Measurements from ENCODE around the gene MRPL52. TPM values are rescaled to one million over a fixed set of nuclear protein-coding genes. Genes with fewer than 3 reads are reported as not detected.

MRPL52 gene
- total and polyA plus RNA-seq, 10 of the 15 experiments (the other 5 are each of a cell fraction or from before 2014, with no cell fraction given) = 51.7 to 541 (median 142) TPM

DNA sequence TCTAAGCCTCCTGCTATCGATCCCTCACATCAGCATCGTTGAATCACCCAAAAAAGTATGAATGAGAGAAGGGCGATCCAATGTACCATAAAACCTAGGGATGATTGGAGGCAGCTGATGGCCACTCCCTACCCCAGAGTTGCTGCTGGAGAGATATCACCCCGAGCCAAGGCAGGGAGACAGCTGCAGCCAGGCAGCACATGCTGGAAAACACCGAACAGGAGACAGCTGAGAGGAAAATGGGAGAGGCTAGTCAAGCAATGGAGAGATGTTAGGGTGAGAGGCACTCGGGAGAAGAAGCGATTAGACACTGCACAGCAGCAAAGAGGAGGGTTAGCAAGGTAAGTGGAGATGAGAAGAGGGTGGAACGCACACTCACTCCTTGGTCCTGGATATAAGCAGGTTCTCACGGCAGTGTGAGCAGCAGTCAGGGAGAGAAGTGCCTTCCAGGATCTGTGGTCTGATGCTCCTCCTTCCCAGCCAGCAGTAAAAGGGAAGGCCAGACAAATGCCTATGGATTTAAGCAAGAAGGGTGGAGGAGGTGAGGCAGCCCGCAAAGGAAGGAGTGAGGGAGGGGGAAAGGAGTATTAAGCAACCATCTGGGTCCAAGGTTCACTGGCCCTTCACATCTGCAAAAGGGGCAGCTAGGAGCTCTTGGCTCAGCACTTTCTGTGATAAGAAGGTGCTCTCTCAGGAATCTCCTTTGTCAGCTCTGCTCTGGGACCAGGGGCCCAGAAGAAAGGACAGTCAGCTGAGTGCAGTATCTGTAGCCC, 14.6 kb upstream of the MRPL52 start, which contains the start of gene SLC7A7 (continued):
- TF ChIP-seq, protein P1, sequence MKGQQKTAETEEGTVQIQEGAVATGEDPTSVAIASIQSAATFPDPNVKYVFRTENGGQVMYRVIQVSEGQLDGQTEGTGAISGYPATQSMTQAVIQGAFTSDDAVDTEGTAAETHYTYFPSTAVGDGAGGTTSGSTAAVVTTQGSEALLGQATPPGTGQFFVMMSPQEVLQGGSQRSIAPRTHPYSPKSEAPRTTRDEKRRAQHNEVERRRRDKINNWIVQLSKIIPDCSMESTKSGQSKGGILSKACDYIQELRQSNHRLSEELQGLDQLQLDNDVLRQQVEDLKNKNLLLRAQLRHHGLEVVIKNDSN (IDR thresholded peaks at IDR 0.05; ENCODE audit: borderline replicate concordance, extremely low read length, insufficient read depth, low read depth, low read length) = no peak
- TF ChIP-seq KAT2A (conservative IDR thresholded peaks at IDR 0.05; ENCODE audit: control insufficient read depth, low read depth, low read length) = no peak
- TF ChIP-seq ATF7 (IDR thresholded peaks at IDR 0.05; ENCODE audit: low read depth) = no peak
- TF ChIP-seq TCF12 (IDR thresholded peaks at IDR 0.05; ENCODE audit: low read depth, low read length) = no peak
- TF ChIP-seq SIX5 (IDR thresholded peaks at IDR 0.05; ENCODE audit: low read depth, low read length, severe bottlenecking) = no peak
- TF ChIP-seq, protein P2, sequence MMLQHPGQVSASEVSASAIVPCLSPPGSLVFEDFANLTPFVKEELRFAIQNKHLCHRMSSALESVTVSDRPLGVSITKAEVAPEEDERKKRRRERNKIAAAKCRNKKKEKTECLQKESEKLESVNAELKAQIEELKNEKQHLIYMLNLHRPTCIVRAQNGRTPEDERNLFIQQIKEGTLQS (IDR thresholded peaks at IDR 0.05; ENCODE audit: borderline replicate concordance, extremely low read depth, low read depth, low read length) = no peak
- TF ChIP-seq ZSCAN29 (IDR thresholded peaks at IDR 0.05) = no peak
- TF ChIP-seq CBFB (IDR thresholded peaks at IDR 0.05; ENCODE audit: low read depth) = no peak
- TF ChIP-seq DPF2 (IDR thresholded peaks at IDR 0.05) = peak; percentile 13; the same call in 1 of the 2 replicates
- TF ChIP-seq, protein P3, sequence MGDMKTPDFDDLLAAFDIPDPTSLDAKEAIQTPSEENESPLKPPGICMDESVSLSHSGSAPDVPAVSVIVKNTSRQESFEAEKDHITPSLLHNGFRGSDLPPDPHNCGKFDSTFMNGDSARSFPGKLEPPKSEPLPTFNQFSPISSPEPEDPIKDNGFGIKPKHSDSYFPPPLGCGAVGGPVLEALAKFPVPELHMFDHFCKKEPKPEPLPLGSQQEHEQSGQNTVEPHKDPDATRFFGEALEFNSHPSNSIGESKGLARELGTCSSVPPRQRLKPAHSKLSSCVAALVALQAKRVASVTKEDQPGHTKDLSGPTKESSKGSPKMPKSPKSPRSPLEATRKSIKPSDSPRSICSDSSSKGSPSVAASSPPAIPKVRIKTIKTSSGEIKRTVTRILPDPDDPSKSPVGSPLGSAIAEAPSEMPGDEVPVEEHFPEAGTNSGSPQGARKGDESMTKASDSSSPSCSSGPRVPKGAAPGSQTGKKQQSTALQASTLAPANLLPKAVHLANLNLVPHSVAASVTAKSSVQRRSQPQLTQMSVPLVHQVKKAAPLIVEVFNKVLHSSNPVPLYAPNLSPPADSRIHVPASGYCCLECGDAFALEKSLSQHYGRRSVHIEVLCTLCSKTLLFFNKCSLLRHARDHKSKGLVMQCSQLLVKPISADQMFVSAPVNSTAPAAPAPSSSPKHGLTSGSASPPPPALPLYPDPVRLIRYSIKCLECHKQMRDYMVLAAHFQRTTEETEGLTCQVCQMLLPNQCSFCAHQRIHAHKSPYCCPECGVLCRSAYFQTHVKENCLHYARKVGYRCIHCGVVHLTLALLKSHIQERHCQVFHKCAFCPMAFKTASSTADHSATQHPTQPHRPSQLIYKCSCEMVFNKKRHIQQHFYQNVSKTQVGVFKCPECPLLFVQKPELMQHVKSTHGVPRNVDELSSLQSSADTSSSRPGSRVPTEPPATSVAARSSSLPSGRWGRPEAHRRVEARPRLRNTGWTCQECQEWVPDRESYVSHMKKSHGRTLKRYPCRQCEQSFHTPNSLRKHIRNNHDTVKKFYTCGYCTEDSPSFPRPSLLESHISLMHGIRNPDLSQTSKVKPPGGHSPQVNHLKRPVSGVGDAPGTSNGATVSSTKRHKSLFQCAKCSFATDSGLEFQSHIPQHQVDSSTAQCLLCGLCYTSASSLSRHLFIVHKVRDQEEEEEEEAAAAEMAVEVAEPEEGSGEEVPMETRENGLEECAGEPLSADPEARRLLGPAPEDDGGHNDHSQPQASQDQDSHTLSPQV (IDR thresholded peaks at IDR 0.05) = no peak
- TF ChIP-seq, protein P4, sequence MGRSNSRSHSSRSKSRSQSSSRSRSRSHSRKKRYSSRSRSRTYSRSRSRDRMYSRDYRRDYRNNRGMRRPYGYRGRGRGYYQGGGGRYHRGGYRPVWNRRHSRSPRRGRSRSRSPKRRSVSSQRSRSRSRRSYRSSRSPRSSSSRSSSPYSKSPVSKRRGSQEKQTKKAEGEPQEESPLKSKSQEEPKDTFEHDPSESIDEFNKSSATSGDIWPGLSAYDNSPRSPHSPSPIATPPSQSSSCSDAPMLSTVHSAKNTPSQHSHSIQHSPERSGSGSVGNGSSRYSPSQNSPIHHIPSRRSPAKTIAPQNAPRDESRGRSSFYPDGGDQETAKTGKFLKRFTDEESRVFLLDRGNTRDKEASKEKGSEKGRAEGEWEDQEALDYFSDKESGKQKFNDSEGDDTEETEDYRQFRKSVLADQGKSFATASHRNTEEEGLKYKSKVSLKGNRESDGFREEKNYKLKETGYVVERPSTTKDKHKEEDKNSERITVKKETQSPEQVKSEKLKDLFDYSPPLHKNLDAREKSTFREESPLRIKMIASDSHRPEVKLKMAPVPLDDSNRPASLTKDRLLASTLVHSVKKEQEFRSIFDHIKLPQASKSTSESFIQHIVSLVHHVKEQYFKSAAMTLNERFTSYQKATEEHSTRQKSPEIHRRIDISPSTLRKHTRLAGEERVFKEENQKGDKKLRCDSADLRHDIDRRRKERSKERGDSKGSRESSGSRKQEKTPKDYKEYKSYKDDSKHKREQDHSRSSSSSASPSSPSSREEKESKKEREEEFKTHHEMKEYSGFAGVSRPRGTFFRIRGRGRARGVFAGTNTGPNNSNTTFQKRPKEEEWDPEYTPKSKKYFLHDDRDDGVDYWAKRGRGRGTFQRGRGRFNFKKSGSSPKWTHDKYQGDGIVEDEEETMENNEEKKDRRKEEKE (IDR thresholded peaks at IDR 0.05) = no peak
- no peak for TF ChIP-seq KDM1A (IDR thresholded peaks at IDR 0.05; ENCODE audit: borderline replicate concordance)
- TF ChIP-seq POLR2A (IDR thresholded peaks at IDR 0.05; ENCODE audit: low read depth, low read length) = no peak
- TF ChIP-seq EED (IDR thresholded peaks at IDR 0.05; ENCODE audit: low read depth) = 0 out of 2 replicates have a peak, but pooled peaks have one; percentile 14
- TF ChIP-seq SREBF2 (IDR thresholded peaks at IDR 0.05; ENCODE audit: low read length) = no peak
- TF ChIP-seq, protein P5, sequence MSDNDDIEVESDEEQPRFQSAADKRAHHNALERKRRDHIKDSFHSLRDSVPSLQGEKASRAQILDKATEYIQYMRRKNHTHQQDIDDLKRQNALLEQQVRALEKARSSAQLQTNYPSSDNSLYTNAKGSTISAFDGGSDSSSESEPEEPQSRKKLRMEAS (IDR thresholded peaks at IDR 0.05; ENCODE audit: low read depth, low read length) = no peak
- peak; percentile 53; the same call in 1 of the 2 replicates for TF ChIP-seq NBN (IDR thresholded peaks at IDR 0.05)
- no peak for TF ChIP-seq NR2F1 (conservative IDR thresholded peaks at IDR 0.05)
- no peak for TF ChIP-seq YBX1 (IDR thresholded peaks at IDR 0.05)
- TF ChIP-seq, protein P6, sequence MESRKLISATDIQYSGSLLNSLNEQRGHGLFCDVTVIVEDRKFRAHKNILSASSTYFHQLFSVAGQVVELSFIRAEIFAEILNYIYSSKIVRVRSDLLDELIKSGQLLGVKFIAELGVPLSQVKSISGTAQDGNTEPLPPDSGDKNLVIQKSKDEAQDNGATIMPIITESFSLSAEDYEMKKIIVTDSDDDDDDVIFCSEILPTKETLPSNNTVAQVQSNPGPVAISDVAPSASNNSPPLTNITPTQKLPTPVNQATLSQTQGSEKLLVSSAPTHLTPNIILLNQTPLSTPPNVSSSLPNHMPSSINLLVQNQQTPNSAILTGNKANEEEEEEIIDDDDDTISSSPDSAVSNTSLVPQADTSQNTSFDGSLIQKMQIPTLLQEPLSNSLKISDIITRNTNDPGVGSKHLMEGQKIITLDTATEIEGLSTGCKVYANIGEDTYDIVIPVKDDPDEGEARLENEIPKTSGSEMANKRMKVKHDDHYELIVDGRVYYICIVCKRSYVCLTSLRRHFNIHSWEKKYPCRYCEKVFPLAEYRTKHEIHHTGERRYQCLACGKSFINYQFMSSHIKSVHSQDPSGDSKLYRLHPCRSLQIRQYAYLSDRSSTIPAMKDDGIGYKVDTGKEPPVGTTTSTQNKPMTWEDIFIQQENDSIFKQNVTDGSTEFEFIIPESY (IDR thresholded peaks at IDR 0.05) = no peak
- no peak for TF ChIP-seq HCFC1 (IDR thresholded peaks at IDR 0.05; ENCODE audit: low read length)
- TF ChIP-seq LARP7 (IDR thresholded peaks at IDR 0.05) = peak; percentile 59; the same call in 1 of the 2 replicates
